Glutamatergic neuron (in vitro differentiated cells): ENCODE measurements around the gene LRRC4B. TPM values are rescaled to one million over a fixed set of nuclear protein-coding genes. Genes with fewer than 3 reads are reported as not detected.

Experiments
- DNase-seq: peaks from one replicate; pipeline ENCODE4 v3.0.0; 2022
- H3K27ac Mint-ChIP-seq: one replicate; pipeline ENCODE4 v1.8.0; 2020; ENCODE audit warnings: mild to moderate bottlenecking, mixed read lengths, inconsistent platforms; ENCODE audit not compliant: unreplicated experiment
- H3K27me3 Mint-ChIP-seq: one replicate; pipeline ENCODE4 v1.8.0; 2020; ENCODE audit warnings: mild to moderate bottlenecking, moderate library complexity, mixed read lengths, inconsistent platforms; ENCODE audit not compliant: unreplicated experiment
- H3K36me3 Mint-ChIP-seq: one replicate; pipeline ENCODE4 v1.8.0; 2020; ENCODE audit warnings: mild to moderate bottlenecking, mixed read lengths, inconsistent platforms; ENCODE audit not compliant: unreplicated experiment
- H3K4me1 Mint-ChIP-seq: one replicate; pipeline ENCODE4 v1.8.0; 2020; ENCODE audit warnings: mild to moderate bottlenecking, low read depth, mixed read lengths, inconsistent platforms; ENCODE audit not compliant: unreplicated experiment
- H3K4me3 Mint-ChIP-seq: one replicate; pipeline ENCODE4 v1.8.0; 2020; ENCODE audit warnings: mild to moderate bottlenecking, mixed read lengths, inconsistent platforms; ENCODE audit not compliant: unreplicated experiment
- H3K9me3 Mint-ChIP-seq: one replicate; pipeline ENCODE4 v1.8.0; 2020; ENCODE audit warnings: mild to moderate bottlenecking, moderate library complexity, mixed read lengths, inconsistent platforms; ENCODE audit not compliant: unreplicated experiment
- total RNA-seq: library from RNA; stranded (reverse); fragmentation: NEBNext Ultra II Directional; extraction: Animal tissue kit (Norgen Biotek cat#: 25700); gene quantifications from one replicate; pipeline ENCODE4 v1.2.1, GENCODE V29; 2021; ENCODE audit not compliant: unreplicated experiment
- TF ChIP-seq, protein P1 (sequence below): fragments of 200-600 bp; sonication (generic); IDR thresholded peaks from one replicate; pipeline ENCODE4 v1.5.0; 2021; ENCODE audit not compliant: partially characterized antibody, unreplicated experiment

The LRRC4B gene
- total RNA-seq, 1 donor from 2014 or later, result 28.5 TPM

DNA sequence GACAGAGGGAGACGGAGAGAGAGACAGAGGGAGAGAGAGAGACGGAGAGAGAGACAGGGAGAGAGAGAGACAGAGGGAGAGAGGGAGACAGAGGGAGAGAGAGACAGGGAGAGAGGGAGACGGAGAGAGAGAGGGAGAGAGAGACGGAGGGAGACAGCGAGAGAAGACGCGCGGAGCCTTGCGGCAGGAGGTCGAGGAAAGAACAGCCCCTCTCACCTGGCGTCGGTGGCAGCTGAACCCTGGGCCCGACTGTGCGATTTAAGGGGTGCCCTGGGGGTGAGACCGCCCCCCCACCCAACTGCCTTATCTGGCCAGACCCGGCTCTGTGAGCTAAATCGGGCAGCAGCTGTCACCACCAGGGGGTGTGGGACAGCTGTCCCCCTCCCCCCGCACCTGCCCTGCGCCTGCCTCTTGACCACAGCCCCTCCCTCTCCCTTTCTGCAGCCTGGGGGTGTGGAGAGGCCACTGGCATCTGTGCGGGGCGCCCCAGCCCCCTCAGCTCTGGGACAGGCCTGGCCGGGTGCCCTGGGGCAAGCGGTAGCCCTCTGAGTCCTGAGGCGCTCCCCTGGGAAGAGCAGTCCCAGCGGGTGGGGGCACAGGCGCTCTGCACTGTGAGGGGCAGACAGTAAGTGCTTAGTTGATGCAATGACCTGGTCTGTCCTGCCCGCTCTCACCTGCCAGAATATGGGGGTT lies 68.0 kb downstream of the LRRC4B start:
- no peak overlapping the region for H3K27ac Mint-ChIP-seq
- H3K36me3 Mint-ChIP-seq, result no peaks in the 10 kb centered on the region
- H3K4me3 Mint-ChIP-seq, result peak overlapping the region; percentile 57
- H3K4me1 Mint-ChIP-seq, result peaks cover 2% of the 10 kb centered on the region
- peaks cover 3% of the 10 kb centered on the region for H3K9me3 Mint-ChIP-seq
- TF ChIP-seq, protein P1, sequence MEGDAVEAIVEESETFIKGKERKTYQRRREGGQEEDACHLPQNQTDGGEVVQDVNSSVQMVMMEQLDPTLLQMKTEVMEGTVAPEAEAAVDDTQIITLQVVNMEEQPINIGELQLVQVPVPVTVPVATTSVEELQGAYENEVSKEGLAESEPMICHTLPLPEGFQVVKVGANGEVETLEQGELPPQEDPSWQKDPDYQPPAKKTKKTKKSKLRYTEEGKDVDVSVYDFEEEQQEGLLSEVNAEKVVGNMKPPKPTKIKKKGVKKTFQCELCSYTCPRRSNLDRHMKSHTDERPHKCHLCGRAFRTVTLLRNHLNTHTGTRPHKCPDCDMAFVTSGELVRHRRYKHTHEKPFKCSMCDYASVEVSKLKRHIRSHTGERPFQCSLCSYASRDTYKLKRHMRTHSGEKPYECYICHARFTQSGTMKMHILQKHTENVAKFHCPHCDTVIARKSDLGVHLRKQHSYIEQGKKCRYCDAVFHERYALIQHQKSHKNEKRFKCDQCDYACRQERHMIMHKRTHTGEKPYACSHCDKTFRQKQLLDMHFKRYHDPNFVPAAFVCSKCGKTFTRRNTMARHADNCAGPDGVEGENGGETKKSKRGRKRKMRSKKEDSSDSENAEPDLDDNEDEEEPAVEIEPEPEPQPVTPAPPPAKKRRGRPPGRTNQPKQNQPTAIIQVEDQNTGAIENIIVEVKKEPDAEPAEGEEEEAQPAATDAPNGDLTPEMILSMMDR, result no peak
- DNase-seq, result peak; percentile 59
- H3K27me3 Mint-ChIP-seq, result peaks cover 2% of the 10 kb centered on the region

DNA sequence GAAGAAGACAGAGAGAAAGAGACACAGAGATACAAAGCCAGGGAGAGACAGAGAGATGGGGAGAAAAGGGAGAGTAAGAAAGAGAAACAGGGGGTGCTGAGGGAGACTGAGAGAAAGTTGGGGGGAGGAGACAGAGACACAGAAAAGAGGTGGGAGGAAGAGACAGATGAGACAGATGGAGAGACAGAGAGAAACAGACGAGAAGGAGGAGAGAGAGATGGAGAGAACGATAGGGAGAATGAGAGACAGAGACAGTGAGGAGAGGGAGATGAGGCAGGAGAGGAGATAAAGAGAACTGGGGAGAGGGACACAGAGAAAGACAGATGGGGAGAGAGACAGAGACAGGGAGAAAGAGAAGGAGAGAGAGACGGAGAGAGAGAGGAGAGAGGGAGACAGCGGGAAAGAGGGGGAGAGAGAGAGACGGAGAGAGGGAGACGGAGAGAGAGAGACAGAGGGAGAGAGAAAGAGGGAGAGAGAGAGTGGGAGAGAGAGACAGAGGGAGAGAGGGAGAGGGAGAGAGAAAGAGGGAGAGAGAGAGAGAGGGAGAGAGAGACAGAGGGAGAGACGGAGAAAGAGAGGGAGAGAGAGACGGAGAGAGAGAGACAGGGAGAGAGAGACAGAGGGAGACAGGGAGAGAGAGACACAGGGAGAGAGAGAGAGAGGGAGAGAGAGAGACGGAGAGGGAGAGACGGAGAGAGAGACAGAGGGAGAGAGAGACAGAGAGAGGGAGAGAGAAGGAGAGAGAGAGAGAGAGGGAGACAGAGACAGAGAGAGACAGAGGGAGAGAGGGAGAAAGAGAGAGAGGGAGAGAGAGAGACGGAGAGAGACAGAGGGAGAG lies 69.8 kb downstream of the LRRC4B start:
- H3K9me3 Mint-ChIP-seq, result peaks cover 3% of the 10 kb centered on the region
- no peak overlapping the region for H3K4me3 Mint-ChIP-seq
- H3K27ac Mint-ChIP-seq, result no peak overlapping the region
- peaks cover 3% of the 10 kb centered on the region for H3K4me1 Mint-ChIP-seq
- TF ChIP-seq, protein P1, result no peak
- peaks cover 2% of the 10 kb centered on the region for H3K27me3 Mint-ChIP-seq
- no peaks in the 10 kb centered on the region for H3K36me3 Mint-ChIP-seq
- DNase-seq, result no peak

DNA sequence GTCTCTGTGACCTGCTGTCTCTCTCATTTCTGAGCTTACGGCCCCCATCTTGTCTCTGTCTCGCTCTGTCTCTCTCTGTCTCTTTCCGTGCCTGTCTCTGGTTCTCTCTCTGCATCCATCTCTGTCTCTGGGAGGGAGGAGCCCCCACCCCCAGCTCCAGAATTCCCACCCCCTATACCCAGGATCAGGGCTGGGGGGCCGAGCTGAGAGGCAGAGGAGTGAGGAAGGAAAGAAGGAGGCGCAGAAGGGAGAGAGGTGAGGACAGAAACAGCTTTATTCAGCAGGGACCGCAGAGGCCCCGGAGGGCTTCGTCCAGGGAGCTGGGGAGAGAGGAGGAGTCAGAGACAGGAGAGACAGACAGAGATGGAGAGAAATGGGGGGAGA lies 71.2 kb downstream of the LRRC4B start:
- Mint-ChIP-seq H3K4me3 (no peak overlapping the region), H3K27ac (no peak overlapping the region), H3K27me3 (peaks cover 4% of the 10 kb centered on the region), H3K36me3 (no peaks in the 10 kb centered on the region), H3K4me1 (peaks cover 5% of the 10 kb centered on the region), H3K9me3 (peaks cover 2% of the 10 kb centered on the region)
- DNase-seq, result peak; percentile 43
- TF ChIP-seq, protein P1, result no peak

DNA sequence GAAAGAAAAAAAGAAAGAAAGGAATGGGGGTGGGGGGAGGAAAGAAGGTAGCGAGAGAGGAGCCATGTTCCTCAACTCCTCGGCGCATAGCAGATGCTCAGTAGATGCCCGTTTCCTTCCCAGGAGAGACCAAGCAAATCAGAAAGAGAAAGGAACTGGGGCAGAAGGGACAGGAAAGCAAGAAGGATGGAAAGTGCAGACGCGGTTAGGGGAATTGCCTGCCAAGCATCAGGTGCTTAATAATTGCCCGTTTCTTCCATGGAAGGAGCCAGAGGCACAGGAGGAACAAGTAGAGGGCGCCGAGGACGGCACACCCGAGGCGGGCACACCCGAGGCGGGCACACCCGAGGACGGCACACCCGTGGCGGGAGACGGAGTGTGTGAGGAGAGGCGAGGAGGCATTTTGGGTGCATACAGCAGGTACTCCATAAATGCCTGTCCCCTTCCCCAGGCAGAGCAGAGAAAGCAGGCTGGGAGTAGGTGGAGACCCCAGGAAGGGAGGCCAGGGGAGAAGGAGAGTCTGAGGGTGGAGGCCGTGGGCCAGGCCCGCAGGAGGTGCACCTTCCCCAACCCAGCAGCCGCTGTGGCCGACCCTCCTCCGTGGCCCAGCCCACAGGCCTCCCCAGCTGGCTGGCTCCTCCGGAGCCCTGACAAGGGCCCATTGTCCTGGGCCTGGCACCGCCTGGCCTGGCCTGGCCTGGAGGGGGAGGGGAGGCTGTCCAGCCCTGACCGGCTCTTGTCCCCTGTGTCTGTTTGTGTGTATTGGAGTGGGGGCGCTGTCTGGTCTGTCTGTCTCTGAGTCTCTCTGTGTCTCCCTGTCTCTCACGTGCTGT lies 71.8 kb downstream of the LRRC4B start:
- Mint-ChIP-seq H3K9me3 (peaks cover 6% of the 10 kb centered on the region), H3K27me3 (peaks cover 9% of the 10 kb centered on the region), H3K27ac (peak overlapping the region; percentile 28), H3K36me3 (peaks cover 6% of the 10 kb centered on the region), H3K4me1 (peaks cover 11% of the 10 kb centered on the region), H3K4me3 (peak overlapping the region; percentile 14)
- DNase-seq, result peak; percentile 67
- TF ChIP-seq, protein P1, result no peak
